GM13977 (cell line): ENCODE data around the gene RPL22L1.

Experiments
- DNase-seq: peaks from one replicate; pipeline ENCODE4 v3.0.0; 2012; ENCODE audit warnings: low spot score
- CTCF ChIP-seq: IDR thresholded peaks from 2 replicates; pipeline ENCODE4 v1.5.1; 2012; ENCODE audit warnings: mild to moderate bottlenecking, control low read depth; ENCODE audit not compliant: insufficient read depth; ENCODE audit errors: extremely low read depth, missing control alignments
- in situ Hi-C: fragments of 300-500 bp; cut with MboI; formaldehyde crosslinking; loops from one replicate; pipeline ENCODE4 v1.12.0; 2022; ENCODE audit warnings: low sequenced_read_pairs, low pct_unique_long_range_greater_than_20kb, mixed read lengths, inconsistent platforms; ENCODE audit not compliant: unreplicated experiment

Gene RPL22L1

GRCh38 chr3:170909129-170909903 is 39.3 kb upstream of the RPL22L1 start:
- in situ Hi-C loops, result no loop called here
- TF ChIP-seq CTCF, result no peak
- no peak for DNase-seq

- in situ Hi-C loops, result no loop called here
Observed at GRCh38 chr3:170908235-170909116, 38.5 kb upstream of the RPL22L1 start, which contains the start of gene EIF5A2. Gene EIF5A2 (minus strand): TSS chr3:170908637. CDS start chr3:170907806, 831 bp downstream.

GRCh38 chr3:170907637-170908234 is 37.7 kb upstream of the RPL22L1 start:
- in situ Hi-C loops, result no loop called here
- DNase-seq, result no peak
- no peak for TF ChIP-seq CTCF

More at GRCh38 chr3:170908235-170909116, 38.5 kb upstream of the RPL22L1 start, which contains the start of gene EIF5A2:
- no peak for TF ChIP-seq CTCF
- peak; percentile 76 for DNase-seq

GRCh38 chr3:170905862-170906261 is 35.9 kb upstream of the RPL22L1 start:
- no peak for TF ChIP-seq CTCF
- no peak for DNase-seq
- in situ Hi-C loops, result no loop called here

GRCh38 chr3:170903123-170903522 is 33.1 kb upstream of the RPL22L1 start:
- TF ChIP-seq CTCF, result no peak
- in situ Hi-C loops, result no loop called here
- no peak for DNase-seq

GRCh38 chr3:170899455-170899854 is 29.5 kb upstream of the RPL22L1 start:
- TF ChIP-seq CTCF, result no peak
- in situ Hi-C loops, result no loop called here
- no peak for DNase-seq
